GM12891 (cell line): Measurements from ENCODE around the gene SPTBN5.

Experiments used
- POLR2A ChIP-seq: IDR thresholded peaks from 2 replicates; pipeline ENCODE4 v1.6.1; 2011; ENCODE audit warnings: low read depth, low read length, control low read depth
- POLR2AphosphoS5 ChIP-seq: IDR thresholded peaks from 2 replicates; pipeline ENCODE4 v1.6.1; 2011; ENCODE audit warnings: low read depth, low read length, control low read depth
- POU2F2 ChIP-seq: IDR thresholded peaks from 2 replicates; pipeline ENCODE4 v1.6.1; 2011; ENCODE audit warnings: low read depth, mild to moderate bottlenecking, control low read depth, low read length, moderate library complexity
- SPI1 ChIP-seq: IDR thresholded peaks from 2 replicates; pipeline ENCODE4 v1.6.1; 2011; ENCODE audit warnings: low read depth, low read length, control low read depth
- TAF1 ChIP-seq: IDR thresholded peaks from 2 replicates; pipeline ENCODE4 v1.6.1; 2011; ENCODE audit warnings: low read depth, low read length, control low read depth

DNA sequence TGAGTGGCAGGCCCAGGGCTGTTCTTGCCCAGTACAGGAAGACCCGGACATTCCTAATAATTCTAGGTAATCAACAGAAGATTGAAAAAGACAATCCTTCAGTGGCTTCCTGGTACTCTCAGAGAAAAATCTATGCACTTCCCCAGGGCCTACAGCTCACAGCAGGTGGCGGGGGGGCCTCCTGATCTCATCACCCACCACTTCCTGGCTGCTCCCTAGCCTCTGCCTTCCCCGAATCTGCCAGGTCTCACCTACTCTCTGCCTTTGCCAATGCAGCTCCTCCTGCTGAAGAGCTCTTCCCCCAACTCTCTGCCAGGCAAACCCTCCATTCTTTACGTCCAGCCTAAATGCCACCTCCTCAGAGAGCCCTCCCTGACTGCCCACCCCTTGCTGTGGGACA lies 41.0 kb upstream of the SPTBN5 start:
- no peak for TF ChIP-seq POLR2AphosphoS5
- no peak for TF ChIP-seq POU2F2
- TF ChIP-seq SPI1: peak; percentile 55
- 0 out of 2 replicates have a peak, but pooled peaks have one; percentile 57 for TF ChIP-seq POLR2A
- TF ChIP-seq TAF1: no peak
